HEK293 (cell line): ENCODE results near the gene GOSR2.

Experiments
- CTCF ChIA-PET: fragments of 350-600 bp; formaldehyde crosslinking; extraction: SDS; loops from one replicate; lab custom pipeline; 2021; ENCODE audit warnings: antibody characterized with exemption; lab: Yijun Ruan, JAX
- POLR2A ChIA-PET: fragments of 300-600 bp; formaldehyde crosslinking; extraction: SDS; loops from one replicate; lab custom pipeline; 2020; ENCODE audit warnings: antibody characterized with exemption, inconsistent platforms; lab: Yijun Ruan, JAX
- H3K27ac ChIP-seq: fragments of 200-500 bp; sonication (Bioruptor generic); 2 replicates; pipeline ENCODE4 v1.5.1; 2014; ENCODE audit warnings: low read depth, low read length, control low read depth, inconsistent platforms; ENCODE audit errors: extremely low read depth
- H3K36me3 ChIP-seq, 2 experiments: fragments of 200-500 bp in 1 of 2; sonication (Bioruptor generic) in 1 of 2; 1 replicate in 1 of 2; 2 replicates in 1 of 2; pipeline ENCODE4 v1.5.1; 2014 to 2017; ENCODE audit warnings: inconsistent platforms in 2 of 2, low read length in 2 of 2; ENCODE audit not compliant: control insufficient read depth in 2 of 2, insufficient read depth in 1 of 2
- H3K4me1 ChIP-seq: fragments of 200-500 bp; sonication (Bioruptor generic); 2 replicates; pipeline ENCODE4 v1.5.1; 2014; ENCODE audit warnings: mild to moderate bottlenecking, low read length, inconsistent platforms; ENCODE audit not compliant: control insufficient read depth, insufficient read depth
- H3K4me3 ChIP-seq: 2 replicates; pipeline ENCODE4 v1.5.1; 2011; ENCODE audit warnings: low read depth, mild to moderate bottlenecking, control low read depth, low read length, moderate library complexity
- H3K9me3 ChIP-seq: fragments of 200-500 bp; sonication (Bioruptor generic); 2 replicates; pipeline ENCODE4 v1.5.1; 2014; ENCODE audit warnings: low read depth, low read length, inconsistent platforms; ENCODE audit not compliant: control insufficient read depth, insufficient read depth
- GLI4 ChIP-seq: fragments of 450-650 bp; formaldehyde crosslinking; IDR thresholded peaks from 2 replicates; pipeline ENCODE4 v1.5.1; 2016; ENCODE audit warnings: missing biosample characterization, missing genetic modification characterization
- SALL2 ChIP-seq: fragments of 450-650 bp; formaldehyde crosslinking; IDR thresholded peaks from 2 replicates; pipeline ENCODE4 v1.5.0; 2017; ENCODE audit warnings: missing biosample characterization, mild to moderate bottlenecking, missing genetic modification characterization, borderline replicate concordance
- ZBTB48 ChIP-seq: fragments of 450-650 bp; formaldehyde crosslinking; IDR thresholded peaks from 2 replicates; pipeline ENCODE4 v1.5.1; 2016; ENCODE audit warnings: missing biosample characterization, missing genetic modification characterization
- ZNF112 ChIP-seq: fragments of 450-650 bp; formaldehyde crosslinking; IDR thresholded peaks from 2 replicates; pipeline ENCODE4 v1.5.0; 2017; ENCODE audit warnings: missing biosample characterization, missing genetic modification characterization
- ZNF221 ChIP-seq: fragments of 450-650 bp; formaldehyde crosslinking; IDR thresholded peaks from 2 replicates; pipeline ENCODE4 v1.5.1; 2017; ENCODE audit warnings: missing biosample characterization, missing genetic modification characterization, borderline replicate concordance
- ZNF416 ChIP-seq: fragments of 450-650 bp; formaldehyde crosslinking; IDR thresholded peaks from 2 replicates; pipeline ENCODE4 v1.5.1; 2016; ENCODE audit warnings: missing biosample characterization, missing genetic modification characterization
- ZNF488 ChIP-seq: fragments of 450-650 bp; formaldehyde crosslinking; IDR thresholded peaks from 2 replicates; pipeline ENCODE4 v1.5.1; 2016; ENCODE audit warnings: missing biosample characterization, missing genetic modification characterization
- ZNF521 ChIP-seq: fragments of 450-650 bp; formaldehyde crosslinking; IDR thresholded peaks from 2 replicates; pipeline ENCODE4 v1.5.1; 2017; ENCODE audit warnings: missing biosample characterization, mild to moderate bottlenecking, missing genetic modification characterization
- ZNF549 ChIP-seq: fragments of 450-650 bp; IDR thresholded peaks from 2 replicates; pipeline ENCODE4 v1.5.1; 2018; ENCODE audit warnings: missing biosample characterization, missing genetic modification characterization, mild to moderate bottlenecking, inconsistent platforms, moderate library complexity
- ZNF555 ChIP-seq: fragments of 450-650 bp; formaldehyde crosslinking; conservative IDR thresholded peaks from 2 replicates; pipeline ENCODE4 v1.5.1; 2017; ENCODE audit warnings: missing biosample characterization, mild to moderate bottlenecking, missing genetic modification characterization, inconsistent platforms
- ZNF571 ChIP-seq: fragments of 450-650 bp; formaldehyde crosslinking; IDR thresholded peaks from 2 replicates; pipeline ENCODE4 v1.5.0; 2017; ENCODE audit warnings: missing biosample characterization, missing genetic modification characterization
- ZNF677 ChIP-seq: fragments of 450-650 bp; IDR thresholded peaks from 2 replicates; pipeline ENCODE4 v1.5.0; 2018; ENCODE audit warnings: missing biosample characterization, mild to moderate bottlenecking, missing genetic modification characterization, moderate library complexity
- ZNF768 ChIP-seq: fragments of 450-650 bp; formaldehyde crosslinking; IDR thresholded peaks from 2 replicates; pipeline ENCODE4 v1.5.1; 2018; ENCODE audit warnings: missing biosample characterization, mild to moderate bottlenecking, missing genetic modification characterization
- ZNF792 ChIP-seq: fragments of 450-650 bp; formaldehyde crosslinking; IDR thresholded peaks from 2 replicates; pipeline ENCODE4 v1.5.1; 2016; ENCODE audit warnings: missing biosample characterization, missing genetic modification characterization
- TF ChIP-seq, protein P1 (sequence below): sonication (generic); formaldehyde crosslinking; IDR thresholded peaks from 2 replicates; pipeline ENCODE4 v1.8.1; 2022; ENCODE audit warnings: mild to moderate bottlenecking, moderate library complexity, missing genetic modification reagents
- TF ChIP-seq, protein P2 (sequence below): fragments of 450-650 bp; formaldehyde crosslinking; IDR thresholded peaks from 2 replicates; pipeline ENCODE4 v1.5.1; 2016; ENCODE audit warnings: missing biosample characterization, missing genetic modification characterization
- TF ChIP-seq, protein P3 (sequence below): fragments of 450-650 bp; formaldehyde crosslinking; conservative IDR thresholded peaks from 2 replicates; pipeline ENCODE4 v1.5.1; 2016; ENCODE audit warnings: low read depth, missing biosample characterization, missing genetic modification characterization
- TF ChIP-seq, protein P4 (sequence below): fragments of 450-650 bp; formaldehyde crosslinking; IDR thresholded peaks from 2 replicates; pipeline ENCODE4 v1.5.1; 2016; ENCODE audit warnings: missing biosample characterization, missing genetic modification characterization, borderline replicate concordance
- TF ChIP-seq, protein P5 (sequence below): fragments of 450-650 bp; formaldehyde crosslinking; IDR thresholded peaks from 2 replicates; pipeline ENCODE4 v1.5.1; 2016; ENCODE audit warnings: missing biosample characterization, missing genetic modification characterization

The GOSR2 gene

GRCh38 chr17:46916623-46917022 lies 6.3 kb upstream of the GOSR2 start:
- TF ChIP-seq ZBTB48 (no peak), ZNF488 (tag by site-specific recombination) (no peak), SALL2 (no peak), ZNF112 (tag by site-specific recombination) (no peak), GLI4 (no peak), ZNF521 (no peak), ZNF416 (tag by site-specific recombination) (no peak), ZNF792 (tag by site-specific recombination) (no peak), ZNF571 (tag by site-specific recombination) (no peak), ZNF555 (no peak), ZNF221 (no peak), ZNF549 (tag by site-specific recombination) (no peak), ZNF677 (tag by site-specific recombination) (no peak), ZNF768 (tag by site-specific recombination) (no peak)
- TF ChIP-seq, protein P1, sequence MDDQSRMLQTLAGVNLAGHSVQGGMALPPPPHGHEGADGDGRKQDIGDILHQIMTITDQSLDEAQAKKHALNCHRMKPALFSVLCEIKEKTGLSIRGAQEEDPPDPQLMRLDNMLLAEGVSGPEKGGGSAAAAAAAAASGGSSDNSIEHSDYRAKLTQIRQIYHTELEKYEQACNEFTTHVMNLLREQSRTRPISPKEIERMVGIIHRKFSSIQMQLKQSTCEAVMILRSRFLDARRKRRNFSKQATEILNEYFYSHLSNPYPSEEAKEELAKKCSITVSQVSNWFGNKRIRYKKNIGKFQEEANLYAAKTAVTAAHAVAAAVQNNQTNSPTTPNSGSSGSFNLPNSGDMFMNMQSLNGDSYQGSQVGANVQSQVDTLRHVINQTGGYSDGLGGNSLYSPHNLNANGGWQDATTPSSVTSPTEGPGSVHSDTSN (CRISPR knock-in tag): no peak
- TF ChIP-seq, protein P2, sequence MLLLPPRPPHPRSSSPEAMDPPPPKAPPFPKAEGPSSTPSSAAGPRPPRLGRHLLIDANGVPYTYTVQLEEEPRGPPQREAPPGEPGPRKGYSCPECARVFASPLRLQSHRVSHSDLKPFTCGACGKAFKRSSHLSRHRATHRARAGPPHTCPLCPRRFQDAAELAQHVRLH: no peak
- TF ChIP-seq, protein P3, sequence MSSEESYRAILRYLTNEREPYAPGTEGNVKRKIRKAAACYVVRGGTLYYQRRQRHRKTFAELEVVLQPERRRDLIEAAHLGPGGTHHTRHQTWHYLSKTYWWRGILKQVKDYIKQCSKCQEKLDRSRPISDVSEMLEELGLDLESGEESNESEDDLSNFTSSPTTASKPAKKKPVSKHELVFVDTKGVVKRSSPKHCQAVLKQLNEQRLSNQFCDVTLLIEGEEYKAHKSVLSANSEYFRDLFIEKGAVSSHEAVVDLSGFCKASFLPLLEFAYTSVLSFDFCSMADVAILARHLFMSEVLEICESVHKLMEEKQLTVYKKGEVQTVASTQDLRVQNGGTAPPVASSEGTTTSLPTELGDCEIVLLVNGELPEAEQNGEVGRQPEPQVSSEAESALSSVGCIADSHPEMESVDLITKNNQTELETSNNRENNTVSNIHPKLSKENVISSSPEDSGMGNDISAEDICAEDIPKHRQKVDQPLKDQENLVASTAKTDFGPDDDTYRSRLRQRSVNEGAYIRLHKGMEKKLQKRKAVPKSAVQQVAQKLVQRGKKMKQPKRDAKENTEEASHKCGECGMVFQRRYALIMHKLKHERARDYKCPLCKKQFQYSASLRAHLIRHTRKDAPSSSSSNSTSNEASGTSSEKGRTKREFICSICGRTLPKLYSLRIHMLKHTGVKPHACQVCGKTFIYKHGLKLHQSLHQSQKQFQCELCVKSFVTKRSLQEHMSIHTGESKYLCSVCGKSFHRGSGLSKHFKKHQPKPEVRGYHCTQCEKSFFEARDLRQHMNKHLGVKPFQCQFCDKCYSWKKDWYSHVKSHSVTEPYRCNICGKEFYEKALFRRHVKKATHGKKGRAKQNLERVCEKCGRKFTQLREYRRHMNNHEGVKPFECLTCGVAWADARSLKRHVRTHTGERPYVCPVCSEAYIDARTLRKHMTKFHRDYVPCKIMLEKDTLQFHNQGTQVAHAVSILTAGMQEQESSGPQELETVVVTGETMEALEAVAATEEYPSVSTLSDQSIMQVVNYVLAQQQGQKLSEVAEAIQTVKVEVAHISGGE (tag by site-specific recombination): no peak
- TF ChIP-seq, protein P4, sequence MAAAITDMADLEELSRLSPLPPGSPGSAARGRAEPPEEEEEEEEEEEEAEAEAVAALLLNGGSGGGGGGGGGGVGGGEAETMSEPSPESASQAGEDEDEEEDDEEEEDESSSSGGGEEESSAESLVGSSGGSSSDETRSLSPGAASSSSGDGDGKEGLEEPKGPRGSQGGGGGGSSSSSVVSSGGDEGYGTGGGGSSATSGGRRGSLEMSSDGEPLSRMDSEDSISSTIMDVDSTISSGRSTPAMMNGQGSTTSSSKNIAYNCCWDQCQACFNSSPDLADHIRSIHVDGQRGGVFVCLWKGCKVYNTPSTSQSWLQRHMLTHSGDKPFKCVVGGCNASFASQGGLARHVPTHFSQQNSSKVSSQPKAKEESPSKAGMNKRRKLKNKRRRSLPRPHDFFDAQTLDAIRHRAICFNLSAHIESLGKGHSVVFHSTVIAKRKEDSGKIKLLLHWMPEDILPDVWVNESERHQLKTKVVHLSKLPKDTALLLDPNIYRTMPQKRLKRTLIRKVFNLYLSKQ (tag by site-specific recombination): no peak
- TF ChIP-seq, protein P5, sequence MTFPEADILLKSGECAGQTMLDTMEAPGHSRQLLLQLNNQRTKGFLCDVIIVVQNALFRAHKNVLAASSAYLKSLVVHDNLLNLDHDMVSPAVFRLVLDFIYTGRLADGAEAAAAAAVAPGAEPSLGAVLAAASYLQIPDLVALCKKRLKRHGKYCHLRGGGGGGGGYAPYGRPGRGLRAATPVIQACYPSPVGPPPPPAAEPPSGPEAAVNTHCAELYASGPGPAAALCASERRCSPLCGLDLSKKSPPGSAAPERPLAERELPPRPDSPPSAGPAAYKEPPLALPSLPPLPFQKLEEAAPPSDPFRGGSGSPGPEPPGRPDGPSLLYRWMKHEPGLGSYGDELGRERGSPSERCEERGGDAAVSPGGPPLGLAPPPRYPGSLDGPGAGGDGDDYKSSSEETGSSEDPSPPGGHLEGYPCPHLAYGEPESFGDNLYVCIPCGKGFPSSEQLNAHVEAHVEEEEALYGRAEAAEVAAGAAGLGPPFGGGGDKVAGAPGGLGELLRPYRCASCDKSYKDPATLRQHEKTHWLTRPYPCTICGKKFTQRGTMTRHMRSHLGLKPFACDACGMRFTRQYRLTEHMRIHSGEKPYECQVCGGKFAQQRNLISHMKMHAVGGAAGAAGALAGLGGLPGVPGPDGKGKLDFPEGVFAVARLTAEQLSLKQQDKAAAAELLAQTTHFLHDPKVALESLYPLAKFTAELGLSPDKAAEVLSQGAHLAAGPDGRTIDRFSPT (tag by site-specific recombination): no peak
- no peak overlapping the region for H3K4me3 ChIP-seq
- H3K27ac ChIP-seq: no peak overlapping the region
- ChIA-PET POLR2A (no interaction called here), CTCF (interaction anchor here (2.1 kb wide), 1 partner anchor 24 kb away, joined by 6 read pairs; no protein-coding TSS in a partner anchor)
- H3K4me1 ChIP-seq: no peaks in the 10 kb centered on the region
- no peaks in the 10 kb centered on the region for H3K9me3 ChIP-seq
- H3K36me3 ChIP-seq: no peaks in the 10 kb centered on the region
